Activated naive CD4-positive, alpha-beta T cell treated with anti-CD3 and anti-CD28 coated beads, Interleukin-2, amount 50 U/mL, for 72 hours (primary cell): ENCODE results near the gene HJURP. TPM values are rescaled to one million over a fixed set of nuclear protein-coding genes. Genes with fewer than 3 reads are reported as not detected.

ENCODE experiments used
- ATAC-seq, 2 donors: fragments of 150-1000 bp; cut with Tn5 transposase; 2 replicates each; pipeline ENCODE4 v1.10.0; 2021; ENCODE audit warnings: mild to moderate bottlenecking in 2 of 2, moderate library complexity in 2 of 2
- DNase-seq, 2 donors: peaks; one replicate each; pipeline ENCODE4 v3.0.0; 2021 to 2022; ENCODE audit warnings: low spot score in 2 of 2
- H3K27ac Mint-ChIP-seq, 2 donors: one replicate each; pipeline ENCODE4 v1.8.0; 2022; ENCODE audit warnings: mild to moderate bottlenecking in 2 of 2, mixed read lengths in 2 of 2
- H3K36me3 Mint-ChIP-seq, 2 donors: one replicate each; pipeline ENCODE4 v1.8.0; 2022; ENCODE audit warnings: mixed read lengths in 2 of 2
- H3K9me3 Mint-ChIP-seq, 2 donors: one replicate each; pipeline ENCODE4 v1.8.0; 2022; ENCODE audit warnings: mixed read lengths in 2 of 2
- total RNA-seq, 2 donors: library from RNA; stranded (reverse); gene quantifications; one replicate each; pipeline ENCODE4 v1.2.3, GENCODE V29; 2022

The HJURP gene
- total RNA-seq, 2 donors from 2014 or later = 77.3 to 195 TPM

DNA sequence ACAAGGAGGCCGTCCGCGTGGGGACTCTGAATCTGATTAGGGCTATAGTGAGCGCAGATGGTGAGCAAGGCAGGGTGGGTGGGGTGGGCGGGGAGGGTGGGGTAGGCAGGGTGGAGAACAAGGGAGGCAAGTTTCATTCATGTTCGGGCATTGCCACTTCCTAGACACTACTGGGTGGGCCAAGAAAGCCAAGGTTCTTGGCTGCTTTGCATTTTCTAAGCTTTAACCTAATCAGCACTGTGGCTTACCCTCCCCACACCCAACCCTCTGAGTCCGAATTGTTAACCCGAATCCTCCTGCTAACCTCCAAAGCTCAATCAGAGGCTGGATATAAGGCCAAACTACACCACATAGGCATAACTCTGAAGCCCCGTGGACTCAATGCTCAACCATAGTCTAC is 58.1 kb downstream of the HJURP start:
- H3K27ac Mint-ChIP-seq = no peak overlapping the region

DNA sequence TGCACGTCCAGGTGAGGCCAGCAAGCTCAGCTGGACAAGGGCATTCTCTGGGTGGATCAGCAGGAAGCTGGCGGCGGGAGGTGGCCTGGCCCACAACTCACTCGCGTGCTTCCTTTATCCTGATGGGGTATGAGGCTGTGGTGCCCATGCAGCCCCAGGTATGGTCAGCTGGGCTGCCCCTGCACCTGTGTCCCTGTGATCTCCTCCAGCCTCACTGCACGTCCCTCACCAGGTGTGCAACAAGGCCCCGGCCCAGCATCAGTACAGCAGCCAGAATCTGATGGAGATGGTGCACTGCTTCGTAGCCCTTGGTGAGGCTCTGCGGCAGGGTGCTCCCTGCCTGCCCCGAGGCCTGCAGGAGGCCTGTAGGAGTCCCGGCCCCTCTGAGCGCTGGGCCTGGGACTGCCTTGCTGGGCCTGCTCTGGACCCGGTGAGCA is 58.6 kb downstream of the HJURP start:
- Mint-ChIP-seq H3K27ac (no peak overlapping the region), H3K36me3 (no peaks in the 10 kb centered on the region), H3K9me3 (no peaks in the 10 kb centered on the region)
- no peak for ATAC-seq
- DNase-seq = peak in 1 of 2 donors; percentile 43

More for the DNA sequence above, 58.1 kb downstream of the HJURP start:
- ATAC-seq = no peak
- no peaks in the 10 kb centered on the region for H3K9me3 Mint-ChIP-seq
- no peak for DNase-seq
- H3K36me3 Mint-ChIP-seq = no peaks in the 10 kb centered on the region

DNA sequence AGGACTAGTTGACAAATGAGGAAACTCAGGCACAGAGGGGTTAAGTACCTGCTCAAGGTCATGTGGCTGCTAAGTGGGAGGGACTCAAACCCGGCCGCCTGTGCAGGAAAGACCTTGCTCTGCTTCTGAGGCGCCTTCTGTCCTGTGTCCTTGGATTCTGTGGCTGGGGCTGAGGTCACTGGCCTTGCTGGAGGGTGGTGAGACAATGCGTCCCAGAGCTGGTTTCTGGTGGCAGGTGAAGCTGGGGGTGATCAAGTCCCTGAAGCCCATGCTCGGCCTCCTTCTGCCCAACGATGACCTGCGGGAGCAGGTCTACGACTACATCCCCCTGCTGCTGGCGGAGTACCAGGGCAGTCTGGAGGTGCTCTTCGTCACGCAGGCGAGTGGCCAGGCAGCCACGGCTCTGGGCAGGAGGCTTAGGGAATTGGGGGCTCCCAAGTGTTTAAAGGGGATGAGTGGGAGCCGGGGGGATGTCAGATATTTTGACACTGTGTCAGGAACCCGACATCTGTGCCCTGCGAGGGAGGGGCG is 60.1 kb downstream of the HJURP start:
- DNase-seq (no peak), ATAC-seq (no peak)
- Mint-ChIP-seq H3K27ac (no peak overlapping the region), H3K36me3 (no peaks in the 10 kb centered on the region), H3K9me3 (no peaks in the 10 kb centered on the region)

DNA sequence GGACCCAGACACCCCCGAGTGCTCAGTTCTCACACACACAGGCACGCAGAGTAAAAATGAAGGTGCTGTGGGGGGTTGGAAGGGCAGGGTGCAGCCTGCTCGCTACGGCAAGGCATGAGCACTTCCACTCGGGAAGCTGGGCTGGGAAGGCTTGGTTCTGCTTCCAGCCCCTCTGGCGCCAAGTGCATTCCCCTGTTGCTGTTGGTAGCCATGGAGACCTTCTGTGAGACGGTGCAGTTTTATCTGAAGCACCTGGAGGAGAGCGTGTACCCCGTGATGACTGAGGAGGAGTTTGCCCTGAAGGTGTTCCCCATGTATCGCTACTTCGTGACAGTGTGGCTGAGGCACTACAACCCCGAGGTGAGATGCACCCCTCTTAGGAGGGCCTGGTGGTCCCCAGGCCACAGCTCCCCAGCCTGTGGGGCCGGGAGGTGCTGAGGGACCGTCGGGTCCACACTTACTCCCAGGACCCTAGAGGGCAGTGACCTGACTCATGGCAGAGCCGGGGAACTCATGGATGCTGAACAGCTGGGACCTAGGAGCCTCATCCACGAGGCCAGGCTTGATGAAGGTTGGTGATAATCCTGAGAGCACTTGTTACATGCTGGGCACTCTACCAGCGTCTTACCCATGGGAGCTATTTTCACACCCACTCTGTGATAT is 60.7 kb downstream of the HJURP start:
- H3K9me3 Mint-ChIP-seq = no peaks in the 10 kb centered on the region
- no peaks in the 10 kb centered on the region for H3K36me3 Mint-ChIP-seq
- ATAC-seq (no peak), DNase-seq (no peak)
- H3K27ac Mint-ChIP-seq = no peak overlapping the region

DNA sequence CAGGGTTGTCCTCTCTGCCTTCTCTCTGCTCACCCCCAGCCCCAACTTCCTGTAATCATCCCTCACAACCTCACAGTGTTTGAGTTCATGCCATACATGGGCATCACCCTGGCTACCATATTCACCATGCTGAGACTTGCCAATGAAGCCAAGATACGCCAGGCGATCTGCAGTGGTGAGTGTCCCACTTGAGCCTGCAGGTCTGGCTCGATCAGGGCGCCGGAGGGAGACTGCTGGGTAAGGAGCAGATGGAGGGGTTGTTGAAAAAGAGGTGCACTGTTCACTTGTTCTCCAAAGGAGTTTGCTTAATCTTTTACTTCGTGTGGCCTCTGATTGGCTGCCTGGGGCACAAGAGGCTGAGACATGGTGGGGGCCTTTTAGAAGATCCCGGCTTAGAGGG is 61.6 kb downstream of the HJURP start:
- DNase-seq = no peak
- Mint-ChIP-seq H3K27ac (no peak overlapping the region), H3K9me3 (no peaks in the 10 kb centered on the region), H3K36me3 (no peaks in the 10 kb centered on the region)
- ATAC-seq = no peak

DNA sequence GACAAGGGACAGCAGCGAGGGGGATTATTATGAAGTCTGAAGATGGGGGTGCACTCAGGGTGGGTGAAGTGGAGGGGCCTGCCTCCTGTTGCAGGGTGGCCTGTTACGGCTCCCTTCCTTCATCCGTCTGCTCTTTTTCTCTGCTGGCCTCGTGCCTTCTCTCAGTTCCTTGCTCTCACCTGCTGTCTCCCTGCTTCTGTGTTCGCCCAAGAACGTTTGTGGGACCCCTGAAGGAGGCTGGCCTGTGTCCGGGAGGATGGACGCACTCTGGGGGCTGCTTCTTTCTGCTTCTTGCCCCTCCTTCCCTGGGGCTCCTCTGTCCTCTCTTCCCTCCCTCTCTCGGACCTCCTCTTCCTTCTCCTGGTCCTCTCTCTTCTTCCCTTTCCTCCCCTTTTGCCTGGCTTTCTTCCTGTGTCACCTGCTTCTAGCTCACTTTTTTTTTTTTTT is 62.4 kb downstream of the HJURP start:
- Mint-ChIP-seq H3K9me3 (no peaks in the 10 kb centered on the region), H3K27ac (no peak overlapping the region), H3K36me3 (no peaks in the 10 kb centered on the region)
- ATAC-seq (no peak), DNase-seq (no peak)

DNA sequence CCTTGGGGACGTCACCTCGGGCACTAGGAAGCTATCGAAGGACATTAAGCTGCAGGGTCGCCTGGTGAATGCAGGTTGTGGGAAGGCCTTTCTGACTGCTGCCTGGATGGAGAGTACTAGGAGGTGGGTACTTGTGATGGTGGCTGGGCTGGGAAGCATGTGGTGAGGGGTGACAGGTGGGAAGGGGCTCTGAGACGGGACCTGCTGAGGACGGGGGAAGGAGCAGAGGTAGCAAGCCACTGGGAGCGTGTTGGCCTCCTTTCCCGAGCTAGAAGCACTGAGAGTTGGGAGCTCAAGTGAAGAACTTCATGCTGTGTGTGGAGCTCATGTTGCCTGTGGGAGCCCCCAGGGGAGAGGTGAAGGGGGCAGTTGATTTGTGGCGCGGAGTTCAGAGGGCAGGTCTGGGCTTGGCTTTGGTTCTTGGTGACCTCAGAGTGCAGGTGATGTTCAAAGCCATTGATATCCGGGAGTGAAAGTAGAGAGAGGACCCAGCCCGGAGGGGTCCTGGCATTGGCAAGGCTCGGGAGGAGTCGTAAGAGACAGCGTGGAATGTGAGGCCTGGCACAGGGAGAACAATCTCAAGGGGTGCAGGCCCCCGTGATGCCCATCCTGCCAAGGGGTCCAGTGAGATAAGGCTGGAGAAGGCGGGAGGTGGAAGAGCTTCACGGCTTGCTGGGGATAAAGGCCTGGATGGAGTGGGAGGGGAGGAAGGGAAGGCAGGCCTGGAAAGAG is 63.0 kb downstream of the HJURP start:
- peaks cover 0 to 2% of the 10 kb centered on the region in 2 donors for H3K36me3 Mint-ChIP-seq
- ATAC-seq (no peak), DNase-seq (no peak)
- no peak overlapping the region for H3K27ac Mint-ChIP-seq
- H3K9me3 Mint-ChIP-seq = peaks cover 0 to 2% of the 10 kb centered on the region in 2 donors

DNA sequence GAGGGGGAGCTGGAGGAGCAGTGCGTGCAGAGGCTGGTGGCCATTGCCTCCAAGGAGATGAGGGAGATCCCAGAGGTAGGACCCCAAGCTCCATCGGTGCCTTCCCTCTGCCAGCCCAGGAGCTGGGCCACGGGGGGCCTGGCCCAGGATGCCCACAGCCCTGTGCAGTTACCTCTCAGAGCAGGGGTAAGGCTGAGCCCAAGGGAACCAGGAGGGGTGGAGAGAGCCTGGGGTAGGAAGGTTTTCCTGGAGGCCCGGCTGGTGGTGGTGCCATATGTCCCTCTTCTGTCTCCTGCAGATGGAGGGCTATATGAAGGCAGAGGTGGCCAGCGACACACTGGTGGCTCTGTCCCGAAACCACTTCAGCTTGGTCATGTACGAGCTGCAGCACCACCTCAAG is 64.8 kb downstream of the HJURP start:
- H3K27ac Mint-ChIP-seq = no peak overlapping the region
- ATAC-seq (no peak), DNase-seq (no peak)
- H3K9me3 Mint-ChIP-seq = peaks cover 0 to 7% of the 10 kb centered on the region in 2 donors
- peaks cover 0 to 8% of the 10 kb centered on the region in 2 donors for H3K36me3 Mint-ChIP-seq

Other genes with a start within 250 kb of the HJURP start
- gene UGT1A8, start 236.9 kb downstream of the HJURP start, total RNA-seq = not detected
- gene UGT1A10, start 218.1 kb downstream of the HJURP start, total RNA-seq = not detected
- not detected for gene UGT1A9, start 182.6 kb downstream of the HJURP start, total RNA-seq
- gene UGT1A7, start 172.6 kb downstream of the HJURP start, total RNA-seq = not detected
- gene UGT1A6, start 161.6 kb downstream of the HJURP start, total RNA-seq = not detected
- not detected for gene UGT1A5, start 141.6 kb downstream of the HJURP start, total RNA-seq
- not detected for gene UGT1A4, start 135.8 kb downstream of the HJURP start, total RNA-seq
- not detected for gene UGT1A3, start 125.5 kb downstream of the HJURP start, total RNA-seq
- gene UGT1A1, start 94.3 kb downstream of the HJURP start, total RNA-seq = not detected
- not detected for gene MROH2A, start 76.2 kb downstream of the HJURP start, total RNA-seq
- gene TRPM8, start 62.8 kb upstream of the HJURP start, total RNA-seq = not detected
- not detected for gene SPP2, start 196.2 kb upstream of the HJURP start, total RNA-seq